ENCODE data around the gene CNOT6L.

The CNOT6L gene

GRCh38 chr4:77710059-77710458 lies 109.1 kb downstream of the CNOT6L start:
- no peak for FAIRE-seq

GRCh38 chr4:77706717-77707116 lies 112.5 kb downstream of the CNOT6L start:
- no peak for FAIRE-seq

- FAIRE-seq: no peak
Observed at GRCh38 chr4:77703666-77704065, 115.5 kb downstream of the CNOT6L start.

GRCh38 chr4:77701121-77701520 lies 118.0 kb downstream of the CNOT6L start:
- no peak for FAIRE-seq

- no peak for FAIRE-seq
Observed at GRCh38 chr4:77699731-77700210, 119.4 kb downstream of the CNOT6L start.

GRCh38 chr4:77697860-77698590 lies 121.1 kb downstream of the CNOT6L start:
- no peak for FAIRE-seq

- no peak for FAIRE-seq
Observed at GRCh38 chr4:77695774-77696173, 123.4 kb downstream of the CNOT6L start.

GRCh38 chr4:77692847-77693432 lies 126.2 kb downstream of the CNOT6L start:
- peak; percentile 64 for FAIRE-seq

GRCh38 chr4:77681792-77682191 lies 137.4 kb downstream of the CNOT6L start:
- no peak for FAIRE-seq

GRCh38 chr4:77676842-77677241 lies 142.3 kb downstream of the CNOT6L start:
- no peak for FAIRE-seq

GRCh38 chr4:77671051-77671450 lies 148.1 kb downstream of the CNOT6L start:
- FAIRE-seq: no peak

- no peak for FAIRE-seq
Observed at GRCh38 chr4:77669946-77670590, 149.1 kb downstream of the CNOT6L start.

- FAIRE-seq: no peak
Observed at GRCh38 chr4:77665381-77666069, 153.6 kb downstream of the CNOT6L start.

Data from endometrium (tissue), 2 donors.